CD4-positive, alpha-beta T cell treated with Interleukin-2 at 100 ng/mL for 4 hours (primary cell): Measurements from ENCODE around the gene NDN.
"Not testable (repeated sequence)": the region's sequence is repeated elsewhere in the genome, so short reads cannot be mapped to it uniquely, and the experiment has no call there.

Source experiments
- DNase-seq: peaks from one replicate; pipeline ENCODE4 v3.0.0-alpha.2; 2020; ENCODE audit warnings: low spot score

Gene NDN

DNA sequence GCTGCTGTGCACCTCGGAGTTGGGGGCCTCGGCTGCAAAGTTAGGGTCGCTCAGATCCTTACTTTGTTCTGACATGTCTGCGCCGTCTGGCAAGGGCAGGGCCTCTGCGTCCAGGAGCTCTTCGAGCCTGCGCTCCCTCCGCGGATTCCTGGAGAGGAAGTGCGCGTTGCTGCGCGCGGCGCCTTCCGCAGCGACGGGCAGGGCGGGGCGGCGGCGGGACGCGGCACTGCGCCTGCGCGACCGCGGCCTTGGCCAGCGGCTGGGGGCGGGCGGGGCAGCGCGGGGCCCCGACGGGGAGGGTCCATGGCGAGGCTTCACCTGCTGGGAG lies at the start of gene NDN:
NDN (minus strand) TSS at position 163 of the 328 bp plus-strand sequence; CDS start at position 75, 88 bp downstream.
- DNase-seq: no peak

DNA sequence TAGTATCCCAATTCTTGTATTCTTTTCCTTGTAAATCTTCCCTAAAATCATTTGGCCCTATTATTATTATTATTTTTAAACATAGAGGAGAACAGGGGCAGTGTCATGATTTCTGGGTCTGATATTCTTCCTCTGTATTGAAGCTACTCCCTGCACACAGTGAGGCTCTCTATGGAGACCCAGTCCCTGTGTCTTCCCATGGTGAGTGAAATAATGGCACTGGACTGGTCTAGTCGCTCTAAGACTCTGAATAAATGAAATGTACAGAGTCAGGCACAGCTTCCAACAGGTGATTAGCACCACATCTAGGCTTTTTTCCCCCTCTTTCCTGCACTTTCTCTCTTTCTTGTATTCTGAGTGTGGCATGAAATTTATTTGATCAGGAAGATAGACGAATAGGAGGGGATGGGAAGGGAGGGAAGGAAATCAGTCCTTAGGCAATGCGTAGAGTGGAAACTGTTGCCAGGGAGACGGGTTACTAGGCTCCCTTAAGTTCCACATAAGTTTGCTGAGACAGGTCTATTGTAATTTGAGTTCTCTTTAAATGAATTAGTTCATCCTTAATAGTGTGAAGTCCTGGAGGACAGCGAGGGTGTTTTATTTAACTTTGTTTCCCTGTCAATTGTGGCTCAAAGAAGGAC lies 49.0 kb upstream of the NDN start:
- no peak for DNase-seq

GRCh38 chr15:23734862-23735261 lies 47.8 kb upstream of the NDN start:
- DNase-seq: no peak

DNA sequence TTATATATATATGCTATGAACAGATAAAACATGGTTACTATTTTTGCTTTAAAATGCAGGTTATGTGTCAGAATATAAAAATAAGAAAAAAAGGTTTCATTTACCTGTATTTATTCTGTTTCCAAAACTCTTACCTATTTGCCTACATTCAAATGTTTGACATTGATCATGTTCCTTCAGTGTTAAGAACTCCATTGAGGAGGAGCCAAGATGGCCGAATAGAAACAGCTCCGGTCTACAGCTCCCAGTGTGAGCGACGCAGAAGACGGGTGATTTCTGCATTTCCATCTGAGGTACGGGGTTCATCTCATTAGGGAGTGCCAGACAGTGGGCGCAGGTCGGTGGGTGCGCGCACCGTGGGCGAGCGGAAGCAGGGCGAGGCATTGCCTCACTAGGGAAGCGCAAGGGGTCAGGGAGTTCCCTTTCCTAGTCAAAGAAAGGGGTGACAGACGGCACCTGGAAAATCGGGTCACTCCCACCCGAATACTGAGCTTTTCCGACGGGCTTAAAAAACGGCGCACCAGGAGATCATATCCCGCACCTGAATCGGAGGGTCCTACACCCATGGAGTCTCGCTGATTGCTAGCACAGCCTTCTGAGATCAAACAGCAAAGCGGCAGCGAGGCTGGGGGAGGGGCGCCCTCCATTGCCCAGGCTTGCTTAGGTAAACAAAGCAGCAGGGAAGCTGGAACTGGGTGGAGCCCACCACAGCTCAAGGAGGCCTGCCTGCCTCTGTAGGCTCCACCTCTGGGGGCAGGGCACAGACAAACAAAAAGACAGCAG lies 27.0 kb upstream of the NDN start:
- not testable (repeated sequence) for DNase-seq

DNA sequence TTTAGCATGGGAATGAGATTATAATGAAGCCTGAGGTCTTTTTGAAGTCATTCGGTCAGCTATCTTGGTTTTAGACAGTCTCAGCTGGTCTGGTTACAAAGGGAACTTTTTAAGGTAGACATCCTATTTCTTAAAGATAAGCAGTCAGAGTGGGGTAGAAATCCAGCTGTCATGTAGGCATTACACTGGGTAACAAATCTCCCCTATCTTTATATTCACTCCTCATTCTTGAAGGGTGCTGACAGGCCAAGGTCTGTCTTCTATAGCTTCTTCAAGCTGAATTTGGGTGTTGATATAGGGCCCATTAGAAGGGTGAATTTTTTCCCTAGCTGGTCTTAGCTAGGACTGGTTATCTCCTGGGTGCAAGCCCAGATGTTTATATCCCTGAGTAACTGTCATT lies 21.2 kb upstream of the NDN start:
- DNase-seq: no peak

- no peak for DNase-seq
Observed at GRCh38 chr15:23695282-23695681, 8.2 kb upstream of the NDN start.

- no peak for DNase-seq
Observed at GRCh38 chr15:23694592-23694991, 7.5 kb upstream of the NDN start.

- DNase-seq: no peak
Observed at GRCh38 chr15:23690450-23690852, 3.3 kb upstream of the NDN start.

- no peak for DNase-seq
Observed at GRCh38 chr15:23690015-23690414, 2.9 kb upstream of the NDN start.

DNA sequence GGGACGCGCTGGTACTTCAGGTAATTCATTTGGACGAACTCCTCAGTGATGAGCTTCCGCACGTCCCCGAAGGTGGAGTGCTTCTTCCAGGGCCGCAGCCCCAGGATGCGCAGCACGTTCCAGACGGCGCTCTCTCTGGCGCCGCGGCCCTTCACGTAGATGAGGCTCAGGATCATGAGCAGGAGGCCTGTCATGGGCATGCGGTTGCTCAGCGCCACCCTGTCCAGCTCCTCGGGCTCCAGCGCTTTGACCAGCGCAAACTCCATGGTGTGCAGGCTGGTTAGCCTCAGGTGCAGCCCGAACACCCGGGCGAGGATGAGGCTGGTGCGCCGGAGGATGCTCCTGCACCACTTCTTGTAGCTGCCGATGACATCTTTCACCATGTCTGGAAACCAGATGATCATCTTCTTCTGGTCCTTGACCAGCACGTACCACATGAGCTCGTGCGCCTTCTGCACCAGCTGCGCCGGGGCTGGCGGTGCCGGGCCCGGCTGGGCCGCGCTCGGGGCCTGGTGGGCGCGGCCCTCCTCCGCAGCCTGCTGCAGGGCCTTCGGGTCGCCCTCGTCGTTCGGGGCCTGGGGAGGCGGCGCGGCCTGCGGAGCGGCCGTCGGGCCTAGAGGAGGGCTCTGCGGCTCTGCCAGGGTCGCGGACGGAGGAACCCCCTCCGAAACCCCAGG lies 501 bp downstream of the NDN start:
- DNase-seq: no peak

DNA sequence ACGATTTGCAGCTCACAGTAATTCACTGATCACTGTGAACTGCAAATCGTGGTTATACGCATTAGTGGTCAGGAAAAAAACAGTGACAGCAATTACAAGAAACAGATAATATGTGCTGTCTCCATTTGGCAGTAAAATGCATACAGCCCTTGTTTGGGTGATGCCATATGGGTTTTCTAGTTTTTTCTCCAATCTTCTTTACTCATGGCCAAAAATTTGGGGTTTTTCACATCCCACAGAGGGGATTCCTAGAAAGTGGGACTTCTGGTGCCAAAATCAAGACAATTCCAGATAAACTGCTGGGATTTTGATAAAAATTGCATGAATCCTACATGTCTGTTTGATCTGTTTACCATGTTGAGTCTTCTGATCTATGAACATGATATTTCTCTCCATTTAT lies 15.6 kb downstream of the NDN start:
- no peak for DNase-seq

- DNase-seq: no peak
Observed at GRCh38 chr15:23670970-23671369, 16.1 kb downstream of the NDN start.

GRCh38 chr15:23663232-23663631 lies 23.9 kb downstream of the NDN start:
- no peak for DNase-seq

- DNase-seq: no peak
Observed at GRCh38 chr15:23648920-23649515, 38.1 kb downstream of the NDN start.

DNA sequence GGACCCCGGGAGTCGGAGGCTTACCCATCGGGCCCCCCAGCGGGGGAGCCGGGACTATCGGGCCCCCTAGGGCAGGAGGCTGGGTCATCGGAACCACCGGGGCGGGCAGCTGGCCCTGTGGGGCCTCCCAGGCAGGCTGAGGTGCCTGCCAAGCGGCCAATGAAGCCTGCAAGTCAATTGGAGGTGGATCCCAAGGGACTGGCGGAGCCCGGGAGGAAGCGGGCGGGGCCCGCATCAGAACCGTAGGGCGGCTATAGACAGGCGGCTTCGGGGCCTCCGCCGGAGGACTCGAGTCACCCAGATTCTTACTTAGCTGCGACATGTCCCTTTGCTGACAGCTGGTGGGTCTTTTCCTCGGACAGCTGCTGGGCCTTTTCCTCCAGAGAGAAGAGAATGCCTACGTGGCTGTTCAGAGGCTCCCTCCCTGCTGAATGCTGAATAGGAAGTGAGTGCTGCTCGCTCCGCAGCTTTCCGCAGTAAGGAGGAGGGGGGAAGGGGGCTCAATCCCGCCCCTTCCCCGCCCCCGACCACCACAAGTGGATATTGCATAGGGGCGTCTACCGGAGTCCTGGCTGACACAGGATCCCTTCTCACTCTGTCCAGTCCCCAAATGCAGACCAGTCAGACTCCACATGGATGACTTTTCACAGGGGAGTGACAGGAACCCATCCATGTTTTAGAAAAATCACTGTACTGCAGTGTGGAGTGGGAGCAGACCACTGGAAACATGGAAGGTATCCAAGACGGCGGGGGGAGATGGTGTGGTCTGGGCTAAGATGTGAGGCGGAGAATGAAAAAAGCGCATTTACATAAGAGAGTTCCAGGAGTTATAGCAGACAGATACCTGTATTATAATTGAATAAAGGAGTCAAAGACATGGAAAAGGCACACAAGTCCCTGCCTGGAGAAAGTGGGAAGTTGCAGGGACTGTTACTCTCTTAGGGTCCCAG lies 39.4 kb downstream of the NDN start, which contains the start of gene MAGEL2:
MAGEL2 (minus strand) TSS at position 447 of the 950 bp plus-strand sequence; CDS start at position 322, 125 bp downstream.
- DNase-seq: no peak

- DNase-seq: no peak
Observed at GRCh38 chr15:23647001-23647295, 40.2 kb downstream of the NDN start.

DNA sequence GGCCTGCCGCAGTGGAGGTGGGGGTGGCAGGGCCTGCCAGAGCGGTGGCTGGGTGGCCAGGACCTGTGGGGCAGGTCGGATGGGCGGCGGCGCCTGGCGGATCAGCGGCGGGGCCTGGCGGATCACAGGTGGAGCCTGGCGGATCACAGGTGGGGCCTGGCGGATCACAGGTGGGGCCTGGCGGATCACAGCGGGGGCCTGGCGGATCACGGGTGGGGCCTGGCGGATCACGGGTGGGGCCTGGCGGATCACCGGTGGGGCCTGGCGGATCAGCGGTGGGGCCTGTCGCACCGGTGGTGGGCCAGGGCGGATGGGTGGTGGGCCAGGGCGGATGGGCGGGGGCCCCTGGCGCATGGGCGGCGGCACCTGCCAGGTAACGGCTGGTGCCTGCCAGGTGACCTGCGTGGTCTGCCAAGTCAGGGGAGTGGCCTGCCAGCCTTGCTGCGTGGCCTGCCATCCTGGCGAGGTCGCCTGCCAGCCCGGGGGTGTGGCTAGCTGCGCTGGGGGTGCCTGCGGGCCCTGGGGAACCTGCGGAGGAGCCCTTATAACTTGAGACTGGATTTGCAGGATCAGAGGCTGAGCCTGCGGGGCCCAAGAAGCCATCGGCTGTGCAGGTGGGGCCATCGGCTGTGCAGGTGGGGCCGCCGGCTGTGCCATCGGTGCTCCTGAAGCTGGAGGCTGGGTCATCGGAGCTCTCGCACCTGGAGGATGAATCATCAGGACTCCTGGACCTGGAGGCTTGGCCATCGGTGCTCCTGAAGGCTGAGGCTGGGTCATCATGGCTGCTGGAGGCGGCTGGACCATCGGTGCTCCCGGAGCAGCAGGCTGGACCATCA lies 40.7 kb downstream of the NDN start:
- no peak for DNase-seq

DNA sequence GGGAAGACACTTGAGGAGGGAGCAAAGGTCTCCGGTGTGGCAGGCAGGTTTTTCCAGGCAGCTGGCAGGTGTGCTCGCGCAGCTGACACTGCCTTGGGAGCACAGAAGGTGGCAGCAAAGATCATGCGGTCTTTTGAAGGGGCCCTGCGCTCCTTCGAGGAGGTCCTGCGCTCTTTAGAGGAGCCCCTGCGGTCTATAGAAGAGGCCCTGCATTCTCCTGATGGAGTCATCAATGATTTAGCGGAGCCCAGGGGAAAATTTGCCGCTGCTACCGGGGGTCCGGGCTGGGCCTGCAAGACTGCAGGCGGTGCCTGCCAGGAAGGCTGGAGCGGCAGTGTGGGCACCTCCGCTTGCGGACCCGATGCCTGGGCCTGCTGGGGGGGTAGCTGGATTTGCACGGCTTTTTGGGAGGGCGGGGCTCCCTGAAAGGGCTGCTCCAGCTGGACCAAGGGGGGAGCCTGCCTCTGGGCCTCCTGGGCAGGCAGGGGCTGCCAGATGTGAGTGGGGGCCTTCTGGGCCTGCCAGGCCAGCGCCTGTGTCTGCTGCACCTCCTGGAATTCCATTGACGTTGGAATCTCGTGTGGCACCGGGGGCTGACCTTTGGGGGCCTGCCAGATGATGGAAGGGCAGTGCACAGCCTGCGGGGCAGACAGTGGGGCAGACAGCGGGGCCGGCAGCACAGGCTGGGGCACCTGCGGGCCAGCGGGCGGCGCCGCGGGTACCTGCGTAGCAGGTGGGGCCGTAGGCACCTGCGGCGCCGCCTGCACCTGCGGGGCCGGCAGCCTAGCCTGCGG lies 41.5 kb downstream of the NDN start:
- no peak for DNase-seq

DNA sequence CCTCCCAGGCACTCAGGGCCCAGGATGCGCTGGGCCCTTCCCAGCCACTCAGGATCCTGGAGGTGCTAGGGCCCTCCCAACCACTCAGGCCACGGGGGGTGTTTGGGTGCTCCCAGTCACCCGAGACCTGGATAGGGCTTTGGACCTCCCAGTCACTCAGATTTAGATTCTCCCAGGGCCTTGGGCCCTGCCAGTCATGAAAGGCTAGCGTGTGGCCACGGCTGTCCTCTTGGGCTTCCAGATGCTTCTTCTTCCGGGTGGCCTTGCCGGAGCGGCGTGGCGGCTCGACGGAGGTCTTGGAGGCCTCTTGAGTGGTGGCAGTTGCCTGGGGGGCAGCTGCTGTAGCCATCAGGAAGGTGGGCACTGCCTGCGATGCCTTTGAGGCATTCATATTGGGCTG lies 42.3 kb downstream of the NDN start:
- no peak for DNase-seq

GRCh38 chr15:23642413-23643044 lies 44.6 kb downstream of the NDN start:
- peak; percentile 21 for DNase-seq
